Measurements from ENCODE around the gene RNASE3. TPM values are rescaled to one million over a fixed set of nuclear protein-coding genes. Genes with fewer than 3 reads are reported as not detected.

RNASE3 gene
- total RNA-seq, 1 donor from 2014 or later, result not detected

Other genes starting within 250 kb of the RNASE3 start
- gene OR6S1, start 249.7 kb upstream of the RNASE3 start, total RNA-seq, result not detected in 2 replicates
- 0.24 and 0.26 TPM in 2 replicates for gene RNASE4, start 206.8 kb upstream of the RNASE3 start, total RNA-seq
- not detected in 2 replicates for gene ANG, start 202.6 kb upstream of the RNASE3 start, total RNA-seq
- not detected in 2 replicates for gene EDDM3A, start 145.5 kb upstream of the RNASE3 start, total RNA-seq
- gene EDDM3B, start 123.0 kb upstream of the RNASE3 start, total RNA-seq, result not detected in 2 replicates
- gene RNASE6, start 110.1 kb upstream of the RNASE3 start, total RNA-seq, result 0.50 and 0.51 TPM in 2 replicates
- not detected in 2 replicates for gene RNASE1, start 88.5 kb upstream of the RNASE3 start, total RNA-seq
- gene RNASE2, start 64.1 kb downstream of the RNASE3 start, total RNA-seq, result not detected in 2 replicates
- gene METTL17, start 98.6 kb downstream of the RNASE3 start, total RNA-seq, result 94.6 and 99.1 TPM in 2 replicates
- 0.33 TPM in 1 of 2 replicates, not detected in the other for gene SLC39A2, start 107.9 kb downstream of the RNASE3 start, total RNA-seq
- gene NDRG2, start 133.7 kb downstream of the RNASE3 start, total RNA-seq, result 1.9 and 2.3 TPM in 2 replicates
- gene TPPP2, start 138.8 kb downstream of the RNASE3 start, total RNA-seq, result not detected in 2 replicates
- not detected in 2 replicates for gene RNASE13, start 143.4 kb downstream of the RNASE3 start, total RNA-seq
- not detected in 2 replicates for gene RNASE7, start 151.0 kb downstream of the RNASE3 start, total RNA-seq
- gene RNASE8, start 166.4 kb downstream of the RNASE3 start, total RNA-seq, result not detected in 2 replicates
- gene ARHGEF40, start 178.9 kb downstream of the RNASE3 start, total RNA-seq, result not detected in 2 replicates
- gene ZNF219, start 207.3 kb downstream of the RNASE3 start, total RNA-seq, result 6.5 and 8.3 TPM in 2 replicates
- gene TMEM253, start 209.7 kb downstream of the RNASE3 start, total RNA-seq, result not detected in 2 replicates

Data from activated CD4-positive, alpha-beta T cell treated with anti-CD3 and anti-CD28 coated beads, Interleukin-2, amount 10 ng/mL, durations not matched to agents 24 days and 14 days (primary cell).